Peyer's patch (tissue), 4 donors: ENCODE data around the gene ARHGAP23.

Experiments used
- POLR2A ChIP-seq, 2 donors: fragments of 450-650 bp; IDR thresholded peaks; one replicate each; pipeline ENCODE4 v1.5.1; 2017; ENCODE audit warnings: antibody characterized with exemption in 2 of 2, mild to moderate bottlenecking in 2 of 2, moderate library complexity in 2 of 2
- TF ChIP-seq, protein P1 (sequence below), 6 experiments: fragments of 450-650 bp in 4 of 6; fragments of 200-600 bp in 2 of 6; sonication (generic) in 1 of 6; IDR thresholded peaks; one replicate each; pipeline ENCODE4 v1.5.1; 2017 to 2019; ENCODE audit warnings: antibody characterized with exemption in 6 of 6, mild to moderate bottlenecking in 3 of 6, moderate library complexity in 1 of 6

DNA sequence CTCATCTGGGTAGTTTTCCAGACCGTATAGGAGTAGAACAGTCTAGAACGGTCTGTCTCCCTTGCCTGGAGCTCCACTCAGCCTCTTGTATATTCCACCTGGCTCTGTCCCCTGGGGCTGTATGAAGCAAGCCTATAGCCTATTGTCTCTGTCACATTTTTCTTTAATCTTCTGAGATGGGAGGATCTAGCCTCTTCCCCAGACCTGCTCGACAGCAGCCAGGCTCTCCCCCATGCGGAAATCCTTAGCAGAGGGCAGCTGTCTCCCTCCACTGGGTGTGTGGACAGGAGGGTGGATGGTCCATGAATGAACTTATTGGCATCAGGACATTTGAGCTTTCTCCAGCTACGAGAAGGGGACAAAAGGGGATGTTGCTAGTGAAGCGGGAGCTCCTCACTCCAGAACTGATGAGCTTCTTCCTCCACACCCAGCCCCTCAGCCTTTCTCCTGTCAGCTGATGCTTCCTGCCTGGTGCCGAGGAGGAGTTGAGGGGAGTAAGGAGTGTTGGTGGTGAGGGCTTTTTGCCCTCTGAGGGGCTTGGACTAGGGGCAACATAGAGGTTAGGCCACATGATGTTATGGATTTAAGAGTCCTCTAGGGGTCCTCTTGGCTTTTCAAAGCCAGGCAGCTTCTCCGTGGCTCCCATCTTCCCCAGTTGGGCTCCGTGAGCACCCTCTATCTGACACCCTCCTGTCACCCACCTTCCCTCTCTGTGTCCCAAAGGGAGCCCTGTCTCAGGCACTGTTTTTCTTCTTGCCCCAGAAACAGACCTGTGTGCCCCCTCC lies 28.0 kb downstream of the ARHGAP23 start:
- TF ChIP-seq, protein P1, sequence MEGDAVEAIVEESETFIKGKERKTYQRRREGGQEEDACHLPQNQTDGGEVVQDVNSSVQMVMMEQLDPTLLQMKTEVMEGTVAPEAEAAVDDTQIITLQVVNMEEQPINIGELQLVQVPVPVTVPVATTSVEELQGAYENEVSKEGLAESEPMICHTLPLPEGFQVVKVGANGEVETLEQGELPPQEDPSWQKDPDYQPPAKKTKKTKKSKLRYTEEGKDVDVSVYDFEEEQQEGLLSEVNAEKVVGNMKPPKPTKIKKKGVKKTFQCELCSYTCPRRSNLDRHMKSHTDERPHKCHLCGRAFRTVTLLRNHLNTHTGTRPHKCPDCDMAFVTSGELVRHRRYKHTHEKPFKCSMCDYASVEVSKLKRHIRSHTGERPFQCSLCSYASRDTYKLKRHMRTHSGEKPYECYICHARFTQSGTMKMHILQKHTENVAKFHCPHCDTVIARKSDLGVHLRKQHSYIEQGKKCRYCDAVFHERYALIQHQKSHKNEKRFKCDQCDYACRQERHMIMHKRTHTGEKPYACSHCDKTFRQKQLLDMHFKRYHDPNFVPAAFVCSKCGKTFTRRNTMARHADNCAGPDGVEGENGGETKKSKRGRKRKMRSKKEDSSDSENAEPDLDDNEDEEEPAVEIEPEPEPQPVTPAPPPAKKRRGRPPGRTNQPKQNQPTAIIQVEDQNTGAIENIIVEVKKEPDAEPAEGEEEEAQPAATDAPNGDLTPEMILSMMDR (IDR thresholded peaks at IDR 0.05), result no peak
- TF ChIP-seq POLR2A (IDR thresholded peaks at IDR 0.05), result no peak
